ENCODE measurements around the gene RASSF3.

GRCh38 chr12:64685050-64685449 is 74.8 kb downstream of the RASSF3 start:
- TF ChIP-seq CTCF (IDR thresholded peaks at IDR 0.05 in 4 of 5, conservative IDR thresholded peaks at IDR 0.05 in 1 of 5) (no peak), POLR2A (IDR thresholded peaks at IDR 0.05) (no peak)
